Lower lobe of right lung (tissue), 2 donors: Measurements from ENCODE around the gene UBAP2L. TPM values are rescaled to one million over a fixed set of nuclear protein-coding genes. Genes with fewer than 3 reads are reported as not detected.

Source experiments
- ATAC-seq, 2 donors: fragments of 200-7000 bp; cut with Tn5 transposase; one replicate each; pipeline ENCODE4 v1.9.1; 2020 to 2022; ENCODE audit warnings: mild to moderate bottlenecking in 2 of 2, moderate library complexity in 2 of 2
- DNase-seq: peaks from one replicate; pipeline ENCODE4 v3.0.0-alpha.2; 2020
- H3K27ac ChIP-seq: fragments of 200-600 bp; one replicate; pipeline ENCODE4 v1.8.0; 2022
- H3K27me3 ChIP-seq: fragments of 200-600 bp; one replicate; pipeline ENCODE4 v1.8.0; 2022; ENCODE audit warnings: low read depth
- H3K36me3 ChIP-seq: fragments of 200-600 bp; one replicate; pipeline ENCODE4 v1.8.0; 2022; ENCODE audit warnings: mild to moderate bottlenecking
- H3K4me1 ChIP-seq: fragments of 200-600 bp; one replicate; pipeline ENCODE4 v1.8.0; 2022
- H3K4me3 ChIP-seq: fragments of 200-600 bp; one replicate; pipeline ENCODE4 v1.8.0; 2022; ENCODE audit warnings: mild to moderate bottlenecking
- H3K9me3 ChIP-seq: fragments of 200-600 bp; one replicate; pipeline ENCODE4 v1.8.0; 2022
- CTCF ChIP-seq: fragments of 200-600 bp; IDR thresholded peaks from one replicate; pipeline ENCODE4 v1.8.0; 2022; ENCODE audit warnings: antibody characterized with exemption, mild to moderate bottlenecking
- intact Hi-C: fragments of 100-400 bp; cut with DNase I; formaldehyde crosslinking; loops from one replicate; pipeline ENCODE4 v1.11.0; 2022
- total RNA-seq: library from RNA; stranded (reverse); fragmentation: NEBNext Ultra II Directional; extraction: Animal tissue kit (Norgen Biotek cat#: 25700); gene quantifications from one replicate; pipeline ENCODE4 v1.2.1, GENCODE V29; 2021
- donor health status: DM: no; HTN: yes; CAD: no; lungs with severe emphysema.

The UBAP2L gene
- total RNA-seq, 1 donor from 2014 or later: 142 TPM

- H3K27me3 ChIP-seq: no peaks in the 10 kb centered on the region
- no peak for TF ChIP-seq CTCF
- H3K9me3 ChIP-seq: no peaks in the 10 kb centered on the region
- DNase-seq: no peak
- H3K27ac ChIP-seq: peak overlapping the region; percentile 97
- peak overlapping the region; percentile 77 for H3K4me3 ChIP-seq
- H3K4me1 ChIP-seq: peaks cover 53% of the 10 kb centered on the region
- peaks cover 38% of the 10 kb centered on the region for H3K36me3 ChIP-seq
- intact Hi-C loops: no loop called here
- ATAC-seq: no peak
Observed at GRCh38 chr1:154219541-154219940, 1.2 kb upstream of the UBAP2L start.

GRCh38 chr1:154220970-154221277 lies 169 bp downstream of the UBAP2L start:
- Histone ChIP-seq H3K27me3 (no peaks in the 10 kb centered on the region), H3K27ac (peak overlapping the region; percentile 97), H3K36me3 (peaks cover 39% of the 10 kb centered on the region), H3K4me3 (peak overlapping the region; percentile 77), H3K4me1 (peaks cover 61% of the 10 kb centered on the region), H3K9me3 (no peaks in the 10 kb centered on the region)
- no peak for DNase-seq
- ATAC-seq: no peak
- intact Hi-C loops: no loop called here
- TF ChIP-seq CTCF: no peak

GRCh38 chr1:154221278-154222001 lies 685 bp downstream of the UBAP2L start:
- H3K4me1 ChIP-seq: peaks cover 61% of the 10 kb centered on the region
- no peak for TF ChIP-seq CTCF
- peak overlapping the region; percentile 97 for H3K27ac ChIP-seq
- H3K36me3 ChIP-seq: peaks cover 42% of the 10 kb centered on the region
- no peaks in the 10 kb centered on the region for H3K9me3 ChIP-seq
- DNase-seq (peak; percentile 79), ATAC-seq (peak; percentile 65 to 69)
- intact Hi-C loops: no loop called here
- no peaks in the 10 kb centered on the region for H3K27me3 ChIP-seq
- peak overlapping the region; percentile 77 for H3K4me3 ChIP-seq

GRCh38 chr1:154222518-154222917 lies 1.8 kb downstream of the UBAP2L start:
- H3K27me3 ChIP-seq: no peaks in the 10 kb centered on the region

GRCh38 chr1:154222918-154223317 lies 2.2 kb downstream of the UBAP2L start:
- H3K27me3 ChIP-seq: no peaks in the 10 kb centered on the region
- H3K36me3 ChIP-seq: peaks cover 42% of the 10 kb centered on the region
- ATAC-seq: no peak
- H3K4me3 ChIP-seq: peak overlapping the region; percentile 77
- no peaks in the 10 kb centered on the region for H3K9me3 ChIP-seq
- TF ChIP-seq CTCF: no peak
- peaks cover 53% of the 10 kb centered on the region for H3K4me1 ChIP-seq
- no peak overlapping the region for H3K27ac ChIP-seq
- intact Hi-C loops: no loop called here
- DNase-seq: no peak

More at GRCh38 chr1:154222518-154222917, 1.8 kb downstream of the UBAP2L start:
- intact Hi-C loops: no loop called here
- Histone ChIP-seq H3K9me3 (no peaks in the 10 kb centered on the region), H3K36me3 (peaks cover 42% of the 10 kb centered on the region), H3K4me3 (peak overlapping the region; percentile 77), H3K4me1 (peaks cover 57% of the 10 kb centered on the region), H3K27ac (no peak overlapping the region)
- ATAC-seq (no peak), DNase-seq (no peak)
- TF ChIP-seq CTCF: no peak
